8988T (cell line): ENCODE measurements around the gene THY1.

Experiments
- DNase-seq: peaks from one replicate; pipeline ENCODE4 v3.0.0; 2011

THY1 gene

DNA sequence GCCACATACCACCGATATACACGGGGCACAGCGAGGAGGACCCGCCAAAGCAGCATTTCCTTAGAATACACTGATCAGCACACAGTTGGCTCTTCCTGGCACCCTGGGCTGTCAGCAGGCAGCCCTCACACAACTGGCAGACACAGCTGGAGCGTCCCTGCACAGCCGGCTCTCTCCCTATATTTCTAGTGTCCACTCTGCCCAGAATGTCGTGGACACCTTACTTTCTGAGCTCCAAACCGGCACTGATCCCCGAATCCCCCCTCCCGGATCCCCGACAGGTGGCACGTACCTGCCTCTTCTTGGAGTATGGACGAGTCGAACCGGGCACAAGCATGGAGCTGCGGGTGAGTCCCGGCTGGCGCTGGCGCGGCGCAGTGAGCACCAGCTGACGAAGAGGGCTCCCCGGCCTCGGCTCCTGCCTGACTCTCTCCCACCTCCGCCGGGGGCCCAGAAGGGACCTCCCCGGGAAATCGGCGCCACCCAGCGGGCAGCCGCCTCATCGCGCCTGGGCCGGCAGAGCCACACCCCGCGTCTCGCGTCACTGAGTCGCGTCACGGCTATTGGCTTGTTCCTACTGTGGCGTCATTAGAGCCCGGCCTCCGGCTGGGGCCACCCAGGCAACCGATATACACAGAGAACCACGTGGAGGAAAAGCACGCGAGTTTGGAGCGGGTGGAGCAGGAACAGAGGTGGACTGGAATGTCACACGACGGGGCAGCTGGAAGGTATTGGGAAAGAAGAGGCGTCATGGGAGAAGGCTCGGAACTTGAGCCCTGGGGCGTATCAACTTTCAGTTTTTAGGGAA is 41.6 kb downstream of the THY1 start, which contains the start of gene USP2:
TSS of gene USP2 (minus strand) at position 510 of the 808 bp plus-strand sequence. CDS start 8,210 bp downstream, outside the sequence.
- peak; percentile 91 for DNase-seq

DNA sequence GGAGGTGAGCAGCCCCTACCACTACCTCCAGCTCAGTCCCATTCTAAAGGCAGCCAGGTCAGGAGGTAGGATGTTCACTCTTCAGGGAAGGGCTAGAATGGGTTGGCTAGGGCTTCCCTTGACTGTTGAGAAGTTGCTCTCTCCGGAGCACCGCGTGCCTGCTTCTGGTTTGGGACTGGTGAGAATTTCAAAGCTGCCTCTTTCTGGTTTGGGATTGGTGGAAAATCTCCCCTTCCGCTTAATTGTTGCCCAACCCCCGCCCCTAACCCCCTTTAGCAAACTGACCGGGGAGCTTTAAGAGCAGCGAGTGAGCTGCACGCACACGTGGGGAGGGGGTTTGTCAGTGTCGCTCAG is 42.2 kb downstream of the THY1 start:
- DNase-seq = no peak

DNA sequence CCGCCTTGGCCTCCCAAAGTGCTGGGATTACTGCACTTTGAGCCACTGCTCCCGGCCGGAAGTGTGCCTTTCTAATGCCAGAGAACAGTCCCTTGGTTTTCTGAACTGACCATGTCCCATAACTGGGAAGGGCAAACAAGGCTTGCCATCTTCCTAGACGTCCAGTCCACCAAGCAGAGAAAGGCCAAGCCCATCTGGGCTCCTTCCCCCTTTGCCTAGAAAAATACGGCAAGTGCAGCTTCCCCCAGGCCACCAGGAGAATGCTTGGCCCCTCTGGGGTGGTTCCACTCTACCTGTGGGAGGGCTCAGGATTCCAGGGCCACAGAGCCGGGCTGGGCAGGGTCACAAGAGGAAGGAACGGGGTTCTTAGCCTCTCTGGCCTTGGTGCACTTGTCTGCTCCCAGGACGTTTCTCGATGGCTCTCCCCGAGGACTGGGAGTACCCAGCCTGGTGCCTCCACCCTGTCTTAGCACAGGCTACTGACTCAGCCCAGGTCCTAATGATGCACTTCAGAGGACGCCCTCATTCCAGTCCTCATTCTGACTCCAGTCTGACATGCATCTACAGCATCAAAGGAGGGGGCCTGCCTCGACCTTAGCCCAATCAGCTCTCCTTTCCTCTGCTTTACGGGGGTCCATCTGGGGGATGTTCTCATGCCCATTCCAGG is 42.7 kb downstream of the THY1 start:
- no peak for DNase-seq

DNA sequence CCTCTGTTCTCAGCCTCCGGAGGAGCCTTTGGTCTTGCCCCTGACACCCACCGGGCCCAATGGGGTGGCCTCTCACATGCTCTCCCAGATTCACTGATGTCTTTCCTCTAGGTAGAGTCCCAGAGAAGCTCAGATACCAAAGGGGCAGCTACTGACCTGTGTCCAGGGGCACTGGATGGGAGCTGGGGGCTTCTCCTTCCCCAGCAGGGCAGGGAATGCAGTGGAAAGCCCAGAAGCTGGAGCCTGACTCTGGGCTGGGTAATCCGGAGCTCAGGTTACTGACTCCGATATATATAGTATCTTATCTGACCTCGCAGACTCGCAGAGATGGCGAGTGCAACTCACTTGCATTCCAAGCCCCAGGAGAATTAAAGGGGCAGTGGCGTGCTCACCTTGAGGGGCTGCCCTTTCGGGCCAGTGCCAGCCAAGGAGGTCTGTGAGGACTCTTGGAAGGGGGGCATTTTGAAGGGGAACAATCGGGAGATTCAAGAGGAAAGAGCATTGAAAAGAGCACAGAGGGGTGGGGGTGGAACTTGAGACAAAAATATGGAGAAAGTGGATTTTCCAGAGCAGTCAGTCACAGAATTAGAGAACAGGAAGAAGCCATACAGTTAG is 44.0 kb downstream of the THY1 start:
- DNase-seq = no peak

DNA sequence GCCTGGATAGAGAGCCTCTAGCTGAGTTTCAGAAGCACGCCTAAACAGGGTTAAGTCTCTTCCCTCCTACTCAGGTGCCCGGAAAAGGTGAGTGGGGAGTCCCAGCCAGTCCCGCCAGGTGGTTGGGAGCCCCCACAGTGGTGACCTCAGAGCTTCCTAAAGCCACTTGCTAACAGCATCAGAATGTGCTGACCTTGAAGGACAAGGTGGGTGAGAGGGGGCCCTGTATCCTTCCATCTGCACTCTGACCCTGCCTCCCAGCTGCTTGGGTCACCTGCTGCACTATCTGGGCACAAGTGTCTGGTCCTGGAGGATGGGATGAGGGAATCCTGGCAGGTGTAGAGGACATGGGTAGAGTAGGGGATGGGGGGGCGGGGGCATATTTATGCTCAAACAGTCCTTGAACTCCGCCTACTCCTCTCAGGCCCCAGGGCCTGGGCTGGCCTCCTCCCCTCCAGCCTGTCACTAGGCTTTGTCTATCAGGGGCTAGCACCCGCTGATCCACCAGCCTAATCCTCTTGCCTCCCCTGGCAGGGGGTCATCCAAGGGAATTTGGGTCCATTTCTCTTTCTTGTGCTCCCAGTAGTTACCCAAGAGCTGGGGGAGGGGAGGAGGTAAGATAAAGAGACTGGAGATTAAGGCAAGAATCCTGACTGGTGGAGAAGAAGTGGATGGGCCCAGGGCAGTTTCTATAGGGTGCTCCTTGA is 44.9 kb downstream of the THY1 start:
- DNase-seq = no peak

DNA sequence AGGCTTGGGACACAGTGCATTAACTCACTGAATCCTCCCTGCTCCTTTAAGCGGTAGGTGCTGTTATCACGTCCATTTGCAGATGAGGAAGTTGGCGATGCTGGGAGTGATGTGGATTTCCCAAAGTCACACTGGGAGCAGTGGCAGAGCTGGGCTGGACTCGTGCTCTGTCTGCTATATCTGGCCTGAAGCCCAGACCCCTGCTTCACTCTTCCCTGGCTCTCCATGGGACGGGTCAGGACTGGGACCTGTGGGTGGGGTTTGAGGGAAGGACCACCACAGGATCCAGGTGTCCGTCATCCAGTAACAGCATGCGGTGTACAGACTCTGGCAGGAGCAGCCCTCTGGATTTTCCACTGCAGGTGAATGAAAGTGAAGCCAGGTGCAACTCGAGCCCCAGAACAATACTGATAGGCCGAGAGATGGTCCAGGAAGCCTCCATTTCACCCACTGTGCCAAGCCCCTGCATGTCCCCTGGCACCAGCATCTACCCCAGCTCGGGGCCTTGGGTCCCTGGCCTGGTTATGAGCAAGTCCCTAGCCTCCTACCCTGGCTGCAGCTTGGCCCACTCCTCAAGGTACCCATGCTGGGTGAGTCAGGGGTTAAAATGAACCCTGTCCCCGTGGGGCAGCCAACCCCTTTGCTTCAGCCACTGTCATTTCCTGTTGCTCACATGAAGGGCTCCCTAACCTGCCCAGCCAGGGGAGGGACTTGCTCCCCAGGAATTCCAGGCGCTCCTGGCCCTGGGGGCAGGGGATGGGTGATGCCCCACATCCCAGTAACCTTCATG is 45.7 kb downstream of the THY1 start:
- peak; percentile 11 for DNase-seq

DNA sequence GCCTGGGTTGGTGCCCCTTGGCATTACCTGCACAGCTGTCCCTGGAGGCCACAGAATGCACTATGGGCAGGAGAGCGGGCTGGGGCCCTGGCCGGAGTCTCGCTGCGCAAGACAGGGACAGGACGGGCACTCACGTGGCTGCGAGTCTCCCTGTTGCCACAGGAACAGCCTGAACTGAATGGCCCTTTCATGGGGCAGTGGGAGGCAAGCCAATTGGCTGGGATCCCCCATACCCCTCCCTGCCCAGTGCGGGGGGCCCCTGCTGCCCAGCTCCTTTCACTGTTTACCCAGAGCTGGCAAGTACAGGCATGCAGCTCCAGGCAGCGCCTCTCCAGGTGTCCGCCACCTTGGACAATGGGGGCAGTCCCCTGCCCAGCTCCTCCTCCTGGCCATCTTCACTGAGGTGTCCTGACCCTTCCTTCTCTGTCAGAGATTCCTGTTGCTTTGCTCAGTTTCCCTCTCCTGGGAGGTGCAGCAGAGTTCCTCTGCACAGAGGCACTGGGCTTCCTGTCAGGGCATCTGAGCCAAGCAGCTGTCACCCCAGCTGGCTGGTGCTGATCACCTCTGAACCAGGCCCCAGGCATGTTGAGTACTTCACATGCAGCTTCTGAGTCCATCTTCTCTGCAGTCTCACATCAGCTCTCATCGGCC is 46.6 kb downstream of the THY1 start:
- DNase-seq = peak; percentile 7

DNA sequence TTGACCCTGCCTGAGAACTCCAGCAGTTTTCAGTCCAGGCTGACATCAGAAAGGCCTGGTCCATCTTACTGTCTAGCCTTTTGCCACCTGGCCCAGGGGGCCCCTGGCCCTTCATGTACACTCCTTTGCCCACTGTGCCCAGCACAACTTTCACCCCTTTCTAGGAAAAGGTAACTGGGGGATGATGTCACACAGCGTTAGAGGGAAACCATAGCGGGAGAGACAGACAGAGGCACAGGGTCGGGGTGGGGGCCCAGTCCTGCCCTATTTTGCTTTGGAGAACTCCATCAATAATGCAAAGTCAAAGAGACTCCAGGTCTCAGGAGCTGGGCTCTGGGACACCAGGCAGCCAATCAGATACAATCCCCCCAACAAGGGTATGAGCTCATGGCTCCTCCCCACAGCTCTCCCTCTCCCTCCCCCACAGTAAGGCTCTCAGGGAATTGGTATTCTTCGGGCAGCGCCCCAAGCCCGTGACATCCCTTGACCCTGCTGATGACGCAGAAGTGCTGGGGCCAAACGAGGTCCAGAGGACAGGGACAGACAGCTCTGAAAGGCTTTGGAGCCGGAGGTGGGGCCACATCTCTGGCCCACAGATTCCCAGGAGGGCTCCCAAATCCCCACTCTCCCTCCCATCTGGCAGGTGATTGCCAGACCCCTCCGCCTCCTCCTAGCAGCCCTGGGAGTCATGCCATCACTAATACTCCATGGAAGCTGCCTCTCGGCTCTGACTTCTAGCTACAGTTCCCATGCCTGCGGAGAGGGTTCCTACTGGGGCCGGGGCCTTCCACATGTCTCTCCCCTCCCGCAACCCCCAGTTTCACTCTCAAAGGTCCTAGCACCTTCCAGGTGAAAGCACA is 47.4 kb downstream of the THY1 start:
- DNase-seq = peak; percentile 4

DNA sequence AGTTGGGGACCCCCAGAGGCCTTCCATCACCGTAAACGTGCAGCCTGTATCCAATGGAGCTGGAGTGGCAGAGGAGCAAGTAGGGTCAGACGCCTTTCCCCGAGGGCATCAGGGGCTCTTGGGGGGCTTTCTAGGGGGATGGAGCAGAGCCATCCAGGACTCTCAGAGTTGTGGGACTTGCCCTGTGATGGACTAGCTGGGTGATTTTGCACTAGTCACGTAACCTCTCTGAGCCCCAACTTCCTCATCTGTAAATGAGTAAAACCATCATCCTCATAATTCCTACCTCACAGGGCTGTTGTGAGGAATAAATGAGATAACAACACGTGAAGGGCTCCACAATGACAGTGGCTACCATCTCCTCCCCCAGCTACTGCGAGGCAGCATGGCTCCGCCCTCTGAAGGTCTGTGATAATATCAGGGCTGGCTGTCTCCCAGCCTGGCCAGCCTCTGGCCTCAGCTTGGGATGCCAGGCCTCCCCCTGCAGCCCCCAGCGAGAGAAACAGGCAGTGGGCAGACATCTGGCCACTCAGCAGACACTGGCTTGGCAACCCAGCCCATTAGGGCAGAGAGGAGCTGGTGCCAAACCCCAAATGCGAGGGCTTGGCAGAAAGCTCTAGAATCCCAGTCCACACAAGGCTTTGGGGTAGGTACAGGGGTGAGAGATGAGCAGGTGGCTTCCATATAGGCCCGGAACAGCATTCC is 48.2 kb downstream of the THY1 start:
- peak; percentile 7 for DNase-seq

DNA sequence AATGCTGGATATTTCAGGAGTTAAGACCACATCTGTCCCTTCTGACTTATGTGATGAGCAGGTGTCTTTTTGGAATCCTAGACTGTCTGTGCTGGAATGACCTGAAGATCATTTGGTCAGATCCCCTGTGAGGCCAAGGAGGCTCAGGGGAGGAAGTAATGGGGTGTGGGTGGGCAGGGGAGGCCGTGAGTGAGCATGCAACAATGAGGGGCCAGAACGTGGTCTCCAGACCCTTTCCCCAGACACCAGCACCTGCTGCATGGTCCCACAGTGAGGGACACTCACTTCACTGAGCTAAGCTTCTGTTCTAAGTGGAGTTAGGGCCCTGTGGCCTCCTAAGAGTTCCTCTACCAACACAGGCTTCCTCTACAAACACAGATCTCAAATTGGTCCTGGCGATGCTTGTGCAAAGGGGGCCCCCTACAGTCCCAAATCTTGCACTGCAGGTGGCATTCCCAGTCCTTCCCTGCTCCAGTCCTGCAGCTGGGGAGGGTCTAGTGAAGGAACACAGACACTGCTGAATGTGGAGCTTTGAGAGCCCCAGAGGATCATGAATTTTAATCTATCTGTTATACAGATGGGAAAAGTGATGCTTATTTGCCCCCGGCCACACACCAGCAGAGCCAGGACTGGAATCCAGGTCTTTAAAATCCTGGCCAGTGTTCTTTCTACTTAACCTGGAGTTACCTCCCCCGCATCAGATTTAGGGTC is 48.9 kb downstream of the THY1 start:
- DNase-seq = peak; percentile 79

DNA sequence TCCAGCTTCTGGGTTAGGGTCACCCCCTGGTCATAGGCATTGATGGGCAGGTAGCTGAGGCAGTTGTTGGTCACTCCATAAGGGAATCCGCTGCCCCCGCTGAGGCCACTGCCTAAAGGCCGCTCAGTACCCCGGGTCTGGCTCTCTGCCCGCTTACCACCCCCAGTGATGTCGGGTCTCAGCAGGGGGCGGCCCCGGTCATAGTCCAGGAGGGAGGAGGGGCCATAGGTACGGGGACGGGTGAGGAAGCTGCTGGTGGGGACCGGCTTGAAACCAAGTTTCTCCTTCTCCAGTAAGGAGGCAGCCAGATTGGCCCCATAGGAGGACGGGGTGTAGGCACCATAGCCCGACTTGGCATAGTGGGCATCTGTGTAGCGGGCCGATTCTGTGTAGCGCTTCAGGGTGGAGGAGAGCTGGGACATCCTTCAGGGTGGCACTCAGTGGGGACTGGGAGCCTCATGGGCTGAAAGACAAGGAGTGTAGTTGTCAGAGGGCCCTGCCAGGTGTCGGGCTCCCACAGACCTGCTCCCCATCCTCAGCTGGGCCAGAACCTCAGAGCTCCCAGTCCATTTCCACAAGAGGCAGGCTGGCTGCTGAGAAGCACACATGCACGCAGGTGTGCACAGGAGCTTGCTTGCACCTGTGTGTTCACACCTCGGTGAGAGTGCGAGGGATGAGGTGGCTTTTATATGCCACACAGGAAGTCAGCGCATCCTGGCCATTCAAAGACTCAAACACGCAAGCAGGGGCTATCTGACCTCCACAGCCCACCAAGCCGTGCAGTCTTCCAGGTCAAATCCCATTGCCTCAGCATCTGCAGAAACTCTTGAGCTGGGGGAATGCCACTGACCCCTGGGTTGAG is 49.7 kb downstream of the THY1 start:
- peak; percentile 9 for DNase-seq

DNA sequence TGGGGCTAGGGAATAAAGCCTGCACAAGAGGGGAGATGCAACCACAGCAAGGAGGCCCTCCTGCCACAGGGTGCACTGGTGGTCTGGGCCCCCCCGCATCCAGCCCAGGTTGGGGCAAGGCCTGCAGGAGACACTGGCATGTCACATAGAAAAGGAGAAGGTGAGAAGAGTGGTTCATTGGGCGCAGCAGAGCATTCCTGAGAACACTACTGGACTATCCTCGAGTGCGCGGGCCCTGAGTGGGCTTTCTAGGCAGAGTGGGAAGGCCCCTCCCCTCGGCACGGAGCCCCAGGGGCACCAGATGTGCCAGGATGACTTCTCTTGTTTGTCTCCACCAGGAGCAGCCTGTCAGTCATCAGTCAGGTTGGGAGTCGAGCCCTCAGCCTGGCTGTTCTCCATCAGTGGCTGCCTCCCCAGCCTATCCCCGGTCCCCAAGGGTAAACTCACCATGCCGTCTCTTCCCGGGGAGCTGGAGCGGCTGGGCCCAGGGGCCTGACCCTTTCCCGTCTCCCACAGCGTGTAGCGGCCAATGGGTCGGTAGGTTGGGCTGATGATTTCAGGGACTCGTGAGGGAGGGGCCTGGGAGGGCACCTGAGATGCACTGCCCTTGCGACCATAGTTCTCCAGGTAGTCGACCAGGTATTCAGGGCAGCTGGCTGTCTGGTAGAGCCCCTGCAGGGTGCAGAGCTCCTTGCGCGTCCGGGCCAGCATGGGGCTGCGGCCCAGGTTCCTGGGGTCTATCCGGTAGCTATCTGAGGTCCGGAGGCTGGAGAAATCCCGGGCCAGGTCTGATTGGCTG is 50.5 kb downstream of the THY1 start:
- DNase-seq = peak; percentile 2

DNA sequence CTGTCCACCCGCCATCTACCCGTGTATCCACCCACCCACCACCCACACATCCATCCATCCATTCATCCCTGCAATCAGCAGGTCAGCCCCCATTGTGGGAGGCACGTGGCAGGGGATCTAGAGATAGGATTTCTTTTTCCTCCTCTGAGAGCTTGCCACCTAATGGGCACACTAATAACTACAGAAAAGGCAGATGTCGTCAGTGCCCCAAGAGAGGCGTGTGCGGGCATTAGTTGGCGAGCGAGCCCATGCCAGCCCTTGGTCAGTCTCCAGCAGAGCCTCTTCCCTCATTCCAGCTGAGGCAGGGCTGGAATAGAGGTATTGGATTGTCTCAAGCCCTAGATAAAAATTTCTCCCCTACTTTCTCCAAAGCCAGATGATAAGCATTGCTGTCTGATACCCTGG is 51.2 kb downstream of the THY1 start:
- DNase-seq = peak; percentile 79

DNA sequence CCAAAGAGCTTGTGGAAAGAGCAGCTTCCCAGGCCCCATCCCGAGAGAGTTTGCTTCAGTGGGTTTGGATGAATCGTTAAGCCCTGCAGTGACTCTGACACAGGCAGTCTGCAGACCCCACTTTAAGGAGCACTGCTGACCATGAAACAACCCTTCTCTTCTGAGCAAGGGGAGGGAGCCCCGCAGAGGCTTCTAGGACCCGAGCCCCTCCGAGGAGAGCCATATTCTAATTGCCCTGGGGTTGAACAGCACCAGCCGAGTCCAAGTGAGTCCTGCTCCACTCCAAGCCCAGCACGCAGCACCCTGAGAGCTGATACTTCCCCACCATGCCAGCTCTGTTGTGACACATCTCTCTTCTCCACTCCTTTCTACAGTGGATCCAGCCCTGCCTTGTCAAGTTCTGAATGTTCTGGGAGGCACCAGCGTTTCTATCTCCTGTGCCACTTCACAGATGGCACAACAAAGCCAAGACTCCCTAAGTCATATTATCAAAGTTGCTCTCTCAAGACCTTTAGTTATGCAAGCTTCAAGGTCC is 51.8 kb downstream of the THY1 start:
- no peak for DNase-seq

DNA sequence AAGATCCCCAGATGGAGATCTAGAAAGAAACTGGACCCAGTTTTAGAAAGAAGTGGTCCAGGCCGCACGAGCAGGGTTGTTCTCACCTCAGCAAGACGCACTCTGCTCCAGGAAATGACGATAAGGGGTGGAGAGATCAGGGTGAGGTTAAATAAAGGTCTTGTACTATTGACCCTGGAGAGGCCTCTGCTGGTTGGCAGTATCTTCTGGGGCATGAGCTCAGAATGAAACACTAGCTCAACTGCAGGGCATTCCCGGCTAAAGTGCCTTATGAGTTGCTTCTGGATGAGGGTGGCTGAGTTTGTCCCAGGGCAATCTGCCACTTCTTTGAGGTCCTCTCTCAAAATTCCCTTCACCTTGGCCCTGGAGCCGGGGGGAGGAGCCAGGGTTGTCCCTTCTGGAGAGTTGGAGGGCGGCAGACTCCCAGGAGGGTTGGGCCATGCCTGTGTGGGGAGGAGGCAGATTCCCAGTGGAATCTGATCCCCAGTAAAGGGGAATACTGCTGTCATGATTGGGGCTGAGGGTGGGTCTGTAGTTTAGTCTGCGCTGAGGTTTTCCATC is 52.4 kb downstream of the THY1 start:
- DNase-seq = no peak

DNA sequence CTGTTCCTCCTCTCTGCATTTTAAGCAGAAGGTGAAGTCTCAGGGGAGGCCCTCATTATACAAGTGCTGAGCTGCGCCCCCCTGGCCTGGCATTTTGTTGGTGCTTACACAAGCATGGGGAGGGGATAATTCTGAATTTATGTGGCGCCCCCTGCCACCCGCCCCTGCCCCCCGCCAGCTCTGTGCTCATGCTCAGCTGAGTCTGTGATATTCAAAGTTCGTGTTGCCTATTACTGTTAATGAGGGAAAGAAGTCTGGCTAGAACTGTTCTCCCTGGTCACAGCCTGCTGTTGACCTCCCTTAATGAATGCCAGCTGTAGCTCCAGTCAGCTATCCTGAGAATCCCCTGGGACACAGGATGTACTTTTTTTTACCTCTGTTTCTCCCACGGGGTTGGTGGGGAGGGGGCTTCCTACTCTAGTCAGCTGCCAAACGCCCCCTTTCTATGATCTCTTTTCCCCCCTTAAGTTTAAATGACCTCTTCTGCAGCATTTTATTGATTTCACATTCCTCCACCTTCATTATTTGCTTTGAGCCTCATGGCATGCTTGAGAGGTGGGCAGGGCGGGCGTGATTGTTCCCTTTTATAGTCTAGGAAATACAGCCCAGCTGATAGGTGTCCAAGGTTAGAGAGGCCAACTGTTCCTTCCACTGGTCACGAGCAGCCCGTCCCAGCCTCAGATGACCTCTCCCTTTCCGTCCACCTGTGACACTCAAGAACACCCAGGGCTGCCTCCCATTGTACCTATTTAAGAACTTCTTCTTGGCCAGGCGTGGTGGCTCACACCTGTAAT is 53.6 kb downstream of the THY1 start:
- no peak for DNase-seq
